Amniotic epithelial cell (primary cell): ENCODE results near the gene OR2Z1.

Experiments used
- DNase-seq: peaks from one replicate; pipeline ENCODE4 v3.0.0-alpha.2; 2010; ENCODE audit warnings: low read depth

OR2Z1 gene

GRCh38 chr19:8721334-8721733 is at the start of gene OR2Z1:
OR2Z1 (plus strand) TSS chr19:8721634; CDS start chr19:8731029, 9,395 bp downstream.
- DNase-seq, result no peak

GRCh38 chr19:8673276-8673891 is 48.0 kb upstream of the OR2Z1 start:
- no peak for DNase-seq

GRCh38 chr19:8675066-8675465 is 46.4 kb upstream of the OR2Z1 start:
- no peak for DNase-seq

GRCh38 chr19:8678244-8678807 is 43.1 kb upstream of the OR2Z1 start:
- DNase-seq, result no peak

- no peak for DNase-seq
Observed at GRCh38 chr19:8680676-8681344, 40.6 kb upstream of the OR2Z1 start.

GRCh38 chr19:8681345-8682029 is 39.9 kb upstream of the OR2Z1 start:
- no peak for DNase-seq

- no peak for DNase-seq
Observed at GRCh38 chr19:8682472-8682871, 39.0 kb upstream of the OR2Z1 start.

GRCh38 chr19:8682931-8683330 is 38.5 kb upstream of the OR2Z1 start:
- no peak for DNase-seq

GRCh38 chr19:8684001-8684902 is 37.2 kb upstream of the OR2Z1 start:
- DNase-seq, result no peak

- DNase-seq, result no peak
Observed at GRCh38 chr19:8686549-8686948, 34.9 kb upstream of the OR2Z1 start.

GRCh38 chr19:8688930-8689329 is 32.5 kb upstream of the OR2Z1 start:
- no peak for DNase-seq

GRCh38 chr19:8690753-8691539 is 30.5 kb upstream of the OR2Z1 start:
- no peak for DNase-seq

GRCh38 chr19:8695501-8695900 is 25.9 kb upstream of the OR2Z1 start:
- DNase-seq, result no peak

- DNase-seq, result no peak
Observed at GRCh38 chr19:8695911-8696310, 25.5 kb upstream of the OR2Z1 start.

GRCh38 chr19:8696993-8697392 is 24.4 kb upstream of the OR2Z1 start:
- DNase-seq, result no peak

GRCh38 chr19:8697671-8698432 is 23.6 kb upstream of the OR2Z1 start:
- no peak for DNase-seq

GRCh38 chr19:8698433-8699063 is 22.9 kb upstream of the OR2Z1 start, which contains the start of gene ACTL9:
ACTL9 (minus strand) TSS chr19:8698795; CDS start chr19:8698701, 94 bp downstream.
- no peak for DNase-seq

- no peak for DNase-seq
Observed at GRCh38 chr19:8699908-8700307, 21.5 kb upstream of the OR2Z1 start.

- DNase-seq, result no peak
Observed at GRCh38 chr19:8700956-8701355, 20.5 kb upstream of the OR2Z1 start.

GRCh38 chr19:8702350-8702749 is 19.1 kb upstream of the OR2Z1 start:
- DNase-seq, result no peak
